Measurements from ENCODE around the gene STXBP3. TPM values are rescaled to one million over a fixed set of nuclear protein-coding genes. Genes with fewer than 3 reads are reported as not detected.
"Not testable (repeated sequence)": the region's sequence is repeated elsewhere in the genome, so short reads cannot be mapped to it uniquely, and the experiment has no call there.

Gene STXBP3, protein sequence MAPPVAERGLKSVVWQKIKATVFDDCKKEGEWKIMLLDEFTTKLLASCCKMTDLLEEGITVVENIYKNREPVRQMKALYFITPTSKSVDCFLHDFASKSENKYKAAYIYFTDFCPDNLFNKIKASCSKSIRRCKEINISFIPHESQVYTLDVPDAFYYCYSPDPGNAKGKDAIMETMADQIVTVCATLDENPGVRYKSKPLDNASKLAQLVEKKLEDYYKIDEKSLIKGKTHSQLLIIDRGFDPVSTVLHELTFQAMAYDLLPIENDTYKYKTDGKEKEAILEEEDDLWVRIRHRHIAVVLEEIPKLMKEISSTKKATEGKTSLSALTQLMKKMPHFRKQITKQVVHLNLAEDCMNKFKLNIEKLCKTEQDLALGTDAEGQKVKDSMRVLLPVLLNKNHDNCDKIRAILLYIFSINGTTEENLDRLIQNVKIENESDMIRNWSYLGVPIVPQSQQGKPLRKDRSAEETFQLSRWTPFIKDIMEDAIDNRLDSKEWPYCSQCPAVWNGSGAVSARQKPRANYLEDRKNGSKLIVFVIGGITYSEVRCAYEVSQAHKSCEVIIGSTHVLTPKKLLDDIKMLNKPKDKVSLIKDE
- total RNA-seq = 10 to 100 TPM; 19.1 to 36.6 (median 25.5) TPM
- polyA plus RNA-seq = 10 to 100 TPM; 26.8 to 50.7 TPM

DNA sequence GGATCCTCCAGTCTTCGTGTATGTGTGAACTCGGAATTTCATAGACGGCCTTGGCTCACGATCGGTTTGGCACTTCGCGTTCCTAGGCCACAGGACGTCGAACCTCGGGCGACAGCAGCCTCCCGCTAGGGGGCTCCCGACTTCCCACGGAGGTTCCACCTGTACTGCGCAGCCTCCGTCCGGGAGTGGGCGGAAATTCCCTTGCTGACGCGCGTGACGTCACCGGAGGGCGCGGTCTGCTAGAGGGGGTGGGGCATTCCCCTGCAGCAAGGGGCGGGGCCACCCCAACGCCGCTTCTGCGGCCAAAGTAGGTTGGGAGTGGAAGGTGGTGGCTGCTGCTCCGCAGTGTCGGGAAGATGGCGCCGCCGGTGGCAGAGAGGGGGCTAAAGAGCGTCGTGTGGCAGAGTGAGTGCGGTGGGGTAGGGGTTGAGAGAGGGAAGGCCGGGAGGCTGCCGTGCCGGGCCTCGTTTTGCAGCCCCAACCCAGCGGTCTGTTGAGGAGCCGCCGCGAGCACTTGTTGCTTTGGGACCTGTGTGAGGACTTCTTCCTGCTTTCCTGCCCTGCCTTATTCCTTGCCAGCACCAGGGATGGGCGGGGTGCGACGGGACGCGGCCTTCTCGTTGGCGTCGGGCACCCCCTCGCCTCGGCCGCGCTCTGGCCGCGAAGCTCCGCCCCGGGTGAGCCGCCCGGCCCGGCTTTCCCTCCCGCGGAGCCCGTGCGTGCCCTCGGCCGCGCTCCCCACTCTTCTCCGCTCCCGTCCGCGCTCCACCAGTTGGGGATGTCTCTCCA is at the start of gene STXBP3:
Gene STXBP3, plus strand, starts transcription at position 293 of the 789 bp plus-strand sequence. Its CDS starts 64 bp downstream, at position 357.
- FAIRE-seq = peak; percentile 77
- intact Hi-C loops (cut with DNase I) = no loop called here

DNA sequence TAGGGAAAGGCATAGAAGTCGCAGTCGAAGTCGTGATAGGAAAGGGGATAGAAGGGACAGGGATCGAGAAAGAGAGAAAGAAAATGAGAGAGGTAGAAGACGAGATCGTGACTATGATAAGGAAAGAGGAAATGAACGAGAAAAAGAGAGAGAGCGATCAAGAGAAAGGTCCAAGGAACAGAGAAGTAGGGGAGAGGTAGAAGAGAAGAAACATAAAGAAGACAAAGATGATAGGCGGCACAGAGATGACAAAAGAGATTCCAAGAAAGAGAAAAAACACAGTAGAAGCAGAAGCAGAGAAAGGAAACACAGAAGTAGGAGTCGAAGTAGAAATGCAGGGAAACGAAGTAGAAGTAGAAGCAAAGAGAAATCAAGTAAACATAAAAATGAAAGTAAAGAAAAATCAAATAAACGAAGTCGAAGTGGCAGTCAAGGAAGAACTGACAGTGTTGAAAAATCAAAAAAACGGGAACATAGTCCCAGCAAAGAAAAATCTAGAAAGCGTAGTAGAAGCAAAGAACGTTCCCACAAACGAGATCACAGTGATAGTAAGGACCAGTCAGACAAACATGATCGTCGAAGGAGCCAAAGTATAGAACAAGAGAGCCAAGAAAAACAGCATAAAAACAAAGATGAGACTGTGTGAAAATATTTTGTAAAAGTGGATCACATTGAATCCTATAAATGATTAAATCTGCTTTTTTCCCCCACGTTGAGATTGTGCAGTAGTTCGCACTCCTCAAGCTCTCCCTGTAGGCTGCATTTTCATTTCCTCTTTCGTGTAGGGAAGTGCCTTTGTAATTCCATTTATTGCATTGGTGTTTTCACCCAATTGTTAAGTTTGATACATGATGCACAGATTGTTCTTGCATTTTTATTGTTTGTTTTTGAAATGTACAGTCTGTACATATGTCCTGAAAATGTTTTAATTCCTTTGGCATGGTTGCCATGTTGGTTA is 46.8 kb upstream of the STXBP3 start:
- TF ChIP-seq, protein P1, sequence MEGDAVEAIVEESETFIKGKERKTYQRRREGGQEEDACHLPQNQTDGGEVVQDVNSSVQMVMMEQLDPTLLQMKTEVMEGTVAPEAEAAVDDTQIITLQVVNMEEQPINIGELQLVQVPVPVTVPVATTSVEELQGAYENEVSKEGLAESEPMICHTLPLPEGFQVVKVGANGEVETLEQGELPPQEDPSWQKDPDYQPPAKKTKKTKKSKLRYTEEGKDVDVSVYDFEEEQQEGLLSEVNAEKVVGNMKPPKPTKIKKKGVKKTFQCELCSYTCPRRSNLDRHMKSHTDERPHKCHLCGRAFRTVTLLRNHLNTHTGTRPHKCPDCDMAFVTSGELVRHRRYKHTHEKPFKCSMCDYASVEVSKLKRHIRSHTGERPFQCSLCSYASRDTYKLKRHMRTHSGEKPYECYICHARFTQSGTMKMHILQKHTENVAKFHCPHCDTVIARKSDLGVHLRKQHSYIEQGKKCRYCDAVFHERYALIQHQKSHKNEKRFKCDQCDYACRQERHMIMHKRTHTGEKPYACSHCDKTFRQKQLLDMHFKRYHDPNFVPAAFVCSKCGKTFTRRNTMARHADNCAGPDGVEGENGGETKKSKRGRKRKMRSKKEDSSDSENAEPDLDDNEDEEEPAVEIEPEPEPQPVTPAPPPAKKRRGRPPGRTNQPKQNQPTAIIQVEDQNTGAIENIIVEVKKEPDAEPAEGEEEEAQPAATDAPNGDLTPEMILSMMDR (IDR thresholded peaks at IDR 0.05) = no peak
- ATAC-seq = peak in 1 of 4 donors; percentile 46
- DNase-seq = no peak
- no peaks in the 10 kb centered on the region for H3K9me3 ChIP-seq
- peaks cover 0 to 49% (median 33%) of the 10 kb centered on the region in 3 donors for H3K36me3 ChIP-seq
- FAIRE-seq = no peak
- WGBS, 2 donors = 88 to 92% methylated on average over 22 of the region's 22 CpGs
- intact Hi-C loops (cut with DNase I) = no loop called here
- peaks cover 7 to 17% (median 14%) of the 10 kb centered on the region in 3 donors for H3K4me1 ChIP-seq
- H3K4me3 ChIP-seq = no peak overlapping the region
- no peaks in the 10 kb centered on the region for H3K27me3 ChIP-seq
- no peak overlapping the region for H3K27ac ChIP-seq

More for the DNA sequence above, at the start of gene STXBP3:
- Histone ChIP-seq H3K27ac (peak within 1 kb of the TSS; percentile 91 to 99 (median 97)), H3K27me3 (no peaks in the 10 kb centered on the region), H3K36me3 (no peaks in the 10 kb centered on the region), H3K4me3 (peak within 1 kb of the TSS; percentile 59 to 90 (median 71)), H3K4me1 (peaks cover 5 to 14% (median 6%) of the 10 kb centered on the region in 3 donors), H3K9me3 (no peaks in the 10 kb centered on the region)
- ATAC-seq (peak; percentile 93 to 98 (median 94)), DNase-seq (peak; percentile 97 to 100 (median 100))
- WGBS, 2 donors = 1% methylated on average over 52 to 75 of the region's 75 CpGs
- TF ChIP-seq, protein P1 (IDR thresholded peaks at IDR 0.05) = peak; percentile 92 to 96 (median 94)

DNA sequence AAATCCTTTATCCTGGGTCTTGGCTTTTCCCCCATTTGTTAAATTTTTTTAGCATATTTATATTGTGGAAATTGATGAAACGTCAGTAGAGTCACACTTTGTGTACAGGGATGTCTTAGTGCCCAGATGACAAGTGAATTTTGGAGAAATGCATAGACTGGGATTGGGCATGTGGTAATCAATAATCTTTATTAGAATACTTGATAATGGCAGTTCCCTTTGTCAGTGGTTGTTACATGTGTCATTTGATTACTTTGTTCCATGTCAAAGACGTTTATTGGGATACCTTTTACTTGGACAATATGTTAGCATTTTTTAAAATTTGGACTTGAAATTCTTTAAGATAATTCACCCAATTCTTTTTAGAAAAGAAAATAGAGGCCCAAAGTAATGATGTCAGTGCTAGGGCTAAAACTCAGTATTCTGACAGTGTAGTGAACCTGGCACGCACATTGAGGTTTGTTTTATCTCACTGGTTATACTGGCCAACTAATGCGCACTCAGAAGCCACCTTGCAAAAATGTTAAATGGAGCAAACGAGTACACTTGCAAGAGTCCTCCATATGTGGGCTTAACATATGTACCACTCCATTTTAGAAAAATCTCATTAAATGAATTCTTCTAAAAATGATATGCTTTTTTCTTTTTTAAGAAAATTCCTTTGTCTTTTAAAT is 45.2 kb upstream of the STXBP3 start:
- H3K9me3 ChIP-seq = no peaks in the 10 kb centered on the region
- TF ChIP-seq, protein P1 (IDR thresholded peaks at IDR 0.05) = no peak
- no peak overlapping the region for H3K4me3 ChIP-seq
- no peak for FAIRE-seq
- H3K36me3 ChIP-seq = peaks cover 0 to 44% (median 26%) of the 10 kb centered on the region in 3 donors
- DNase-seq = no peak
- H3K4me1 ChIP-seq = peaks cover 0 to under 1% (median 0%) of the 10 kb centered on the region in 3 donors
- no peak for ATAC-seq
- no peaks in the 10 kb centered on the region for H3K27me3 ChIP-seq
- H3K27ac ChIP-seq = no peak overlapping the region
- intact Hi-C loops (cut with DNase I) = no loop called here
- 83 to 88% methylated on average over 5 of the region's 5 CpGs for WGBS, 2 donors

DNA sequence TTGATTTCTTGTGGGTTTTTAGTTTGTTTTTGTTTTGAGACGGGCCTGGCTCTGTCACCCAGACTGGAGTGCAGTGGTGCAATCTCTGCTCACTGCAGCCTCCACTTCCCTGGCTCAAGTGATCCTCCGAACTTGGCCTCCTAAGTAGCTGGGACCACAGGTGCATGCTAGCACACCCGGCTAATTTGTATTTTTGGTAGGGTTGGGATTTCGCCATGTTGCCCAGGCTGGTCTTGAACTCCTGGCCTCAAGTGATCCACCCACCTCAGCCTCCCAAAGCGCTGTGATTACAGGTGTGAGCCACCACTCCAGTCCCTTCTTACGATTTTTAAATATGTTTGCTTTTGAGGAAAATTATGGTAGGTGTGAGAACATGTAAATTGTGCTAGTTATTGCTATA is 44.4 kb upstream of the STXBP3 start:
- intact Hi-C loops (cut with DNase I); H3K9me3 ChIP-seq; H3K27ac ChIP-seq; H3K4me1 ChIP-seq; H3K4me3 ChIP-seq; ATAC-seq; H3K27me3 ChIP-seq; FAIRE-seq; DNase-seq: not testable (repeated sequence)
- 95% methylated on average over 6 of the region's 6 CpGs for WGBS, 2 donors
- H3K36me3 ChIP-seq = peaks cover 0 to 36% (median 18%) of the 10 kb centered on the region in 3 donors
